ENCODE measurements around the gene HDX.
A peak's percentile ranks its signal among the peaks of the same experiment; 100 is the strongest.

The HDX gene

GRCh38 chrX:84501798-84502628 is at the start of gene HDX (continued):
- TF ChIP-seq HIC1 (tag by site-specific recombination; IDR thresholded peaks at IDR 0.05) (no peak), KLF1 (tag by site-specific recombination; IDR thresholded peaks at IDR 0.05) (no peak), ZBTB17 (tag by site-specific recombination; IDR thresholded peaks at IDR 0.05) (peak; percentile 60), ZNF621 (tag by site-specific recombination; IDR thresholded peaks at IDR 0.05) (no peak), ZNF423 (tag by site-specific recombination; IDR thresholded peaks at IDR 0.05) (no peak), ZNF37A (tag by site-specific recombination; IDR thresholded peaks at IDR 0.05) (no peak), ZNF274 (IDR thresholded peaks at IDR 0.05; ENCODE audit: low read length) (no peak), ZNF274 (tag by site-specific recombination; IDR thresholded peaks at IDR 0.05; ENCODE audit: borderline replicate concordance) (no peak), ZNF426 (tag by site-specific recombination; IDR thresholded peaks at IDR 0.05) (no peak), YY1 (tag by site-specific recombination; IDR thresholded peaks at IDR 0.05) (no peak), ZNF280D (tag by site-specific recombination; IDR thresholded peaks at IDR 0.05) (no peak), ZSCAN23 (tag by site-specific recombination; IDR thresholded peaks at IDR 0.05) (no peak), ZXDB (tag by site-specific recombination; IDR thresholded peaks at IDR 0.05) (no peak), ELK4 (IDR thresholded peaks at IDR 0.05; ENCODE audit: borderline replicate concordance, low read depth, low read length) (no peak), ZBTB21 (tag by site-specific recombination; IDR thresholded peaks at IDR 0.05) (peak; percentile 62; the same call in 1 of the 2 replicates), ZNF549 (tag by site-specific recombination; IDR thresholded peaks at IDR 0.05) (no peak), ZNF701 (tag by site-specific recombination; IDR thresholded peaks at IDR 0.05) (no peak), SP2 (tag by site-specific recombination; IDR thresholded peaks at IDR 0.05) (no peak), ZNF518A (tag by site-specific recombination; conservative IDR thresholded peaks at IDR 0.05; ENCODE audit: low read depth) (no peak), KLF7 (tag by site-specific recombination; IDR thresholded peaks at IDR 0.05; ENCODE audit: borderline replicate concordance) (no peak), ZNF510 (tag by site-specific recombination; IDR thresholded peaks at IDR 0.05; ENCODE audit: insufficient replicate concordance) (no peak), ZNF600 (tag by site-specific recombination; IDR thresholded peaks at IDR 0.05) (no peak), ZNF776 (tag by site-specific recombination; IDR thresholded peaks at IDR 0.05; ENCODE audit: borderline replicate concordance) (no peak), ZNF514 (tag by site-specific recombination; IDR thresholded peaks at IDR 0.05) (no peak), KLF17 (tag by site-specific recombination; IDR thresholded peaks at IDR 0.05) (no peak), ZNF433 (tag by site-specific recombination; IDR thresholded peaks at IDR 0.05; ENCODE audit: low read depth) (no peak), ZNF335 (tag by site-specific recombination; conservative IDR thresholded peaks at IDR 0.05) (no peak), KLF10 (tag by site-specific recombination; IDR thresholded peaks at IDR 0.05) (no peak)
